GM21447 (cell line): ENCODE measurements around the gene KCNH2.

ENCODE experiments used
- ATAC-seq: cut with Tn5 transposase; IDR thresholded peaks from one replicate; pipeline ENCODE4 v1.9.1; 2021; ENCODE audit not compliant: unreplicated experiment

KCNH2 gene

GRCh38 chr7:150950496-150951180 is 27.5 kb downstream of the KCNH2 start:
- ATAC-seq = no peak

- ATAC-seq = no peak
These were observed 28.1 kb downstream of the KCNH2 start for GRCh38 chr7:150949971-150950491.

- ATAC-seq = no peak
These were observed 28.6 kb downstream of the KCNH2 start for GRCh38 chr7:150949564-150949963.

- no peak for ATAC-seq
These were observed 29.3 kb downstream of the KCNH2 start for GRCh38 chr7:150948791-150949251.

GRCh38 chr7:150947761-150948651 is 30.1 kb downstream of the KCNH2 start:
- ATAC-seq = no peak

- ATAC-seq = no peak
These were observed 30.8 kb downstream of the KCNH2 start for GRCh38 chr7:150947241-150947745.

- no peak for ATAC-seq
These were observed 31.5 kb downstream of the KCNH2 start for GRCh38 chr7:150946421-150947240.

- ATAC-seq = no peak
These were observed 32.2 kb downstream of the KCNH2 start for GRCh38 chr7:150945853-150946420.

GRCh38 chr7:150945171-150945852 is 32.8 kb downstream of the KCNH2 start:
- no peak for ATAC-seq

GRCh38 chr7:150944066-150945042 is 33.8 kb downstream of the KCNH2 start:
- no peak for ATAC-seq

GRCh38 chr7:150943453-150943814 is 34.7 kb downstream of the KCNH2 start:
- ATAC-seq = no peak

GRCh38 chr7:150942591-150943452 is 35.3 kb downstream of the KCNH2 start:
- no peak for ATAC-seq

GRCh38 chr7:150942001-150942590 is 36.0 kb downstream of the KCNH2 start:
- ATAC-seq = no peak

- ATAC-seq = no peak
These were observed 36.6 kb downstream of the KCNH2 start for GRCh38 chr7:150941351-150942000.

- no peak for ATAC-seq
These were observed 37.6 kb downstream of the KCNH2 start for GRCh38 chr7:150940431-150941102.

- no peak for ATAC-seq
These were observed 38.7 kb downstream of the KCNH2 start for GRCh38 chr7:150939466-150939865.
